GM12865 (cell line): ENCODE data around the gene NACA2.

Experiments
- DNase-seq: peaks from one replicate; pipeline ENCODE4 v3.0.0; 2010; ENCODE audit warnings: low read depth
- H3K4me3 ChIP-seq: 2 replicates; pipeline ENCODE4 v1.5.1; 2011; ENCODE audit warnings: mild to moderate bottlenecking, low read depth, low read length, control low read depth
- TF ChIP-seq, protein P1 (sequence below): IDR thresholded peaks from 2 replicates; pipeline ENCODE4 v1.5.1; 2011; ENCODE audit warnings: low read length, control low read depth, low read depth, inconsistent platforms; ENCODE audit not compliant: insufficient read depth; ENCODE audit errors: missing control alignments

The NACA2 gene

DNA sequence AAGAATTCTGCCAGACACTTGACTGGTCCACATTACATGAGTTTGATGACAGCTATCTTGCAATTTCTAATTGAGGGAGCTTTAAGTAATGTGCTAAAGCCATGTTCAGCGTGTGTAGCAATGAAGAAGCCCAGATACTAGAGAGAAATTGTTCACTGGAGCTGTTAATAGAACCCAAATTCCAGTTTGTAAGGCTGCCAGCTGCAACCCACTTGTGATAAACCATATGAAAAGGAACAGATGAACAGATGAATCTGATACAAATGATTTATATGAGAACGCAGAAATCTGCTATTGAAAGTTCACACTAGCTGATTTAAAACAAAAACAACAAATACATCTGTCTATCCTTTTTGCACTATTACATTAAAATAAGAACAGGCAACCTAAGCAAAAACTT, 6.2 kb downstream of the NACA2 start:
- no peak for DNase-seq
- no peak overlapping the region for H3K4me3 ChIP-seq
- TF ChIP-seq, protein P1, sequence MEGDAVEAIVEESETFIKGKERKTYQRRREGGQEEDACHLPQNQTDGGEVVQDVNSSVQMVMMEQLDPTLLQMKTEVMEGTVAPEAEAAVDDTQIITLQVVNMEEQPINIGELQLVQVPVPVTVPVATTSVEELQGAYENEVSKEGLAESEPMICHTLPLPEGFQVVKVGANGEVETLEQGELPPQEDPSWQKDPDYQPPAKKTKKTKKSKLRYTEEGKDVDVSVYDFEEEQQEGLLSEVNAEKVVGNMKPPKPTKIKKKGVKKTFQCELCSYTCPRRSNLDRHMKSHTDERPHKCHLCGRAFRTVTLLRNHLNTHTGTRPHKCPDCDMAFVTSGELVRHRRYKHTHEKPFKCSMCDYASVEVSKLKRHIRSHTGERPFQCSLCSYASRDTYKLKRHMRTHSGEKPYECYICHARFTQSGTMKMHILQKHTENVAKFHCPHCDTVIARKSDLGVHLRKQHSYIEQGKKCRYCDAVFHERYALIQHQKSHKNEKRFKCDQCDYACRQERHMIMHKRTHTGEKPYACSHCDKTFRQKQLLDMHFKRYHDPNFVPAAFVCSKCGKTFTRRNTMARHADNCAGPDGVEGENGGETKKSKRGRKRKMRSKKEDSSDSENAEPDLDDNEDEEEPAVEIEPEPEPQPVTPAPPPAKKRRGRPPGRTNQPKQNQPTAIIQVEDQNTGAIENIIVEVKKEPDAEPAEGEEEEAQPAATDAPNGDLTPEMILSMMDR: no peak

DNA sequence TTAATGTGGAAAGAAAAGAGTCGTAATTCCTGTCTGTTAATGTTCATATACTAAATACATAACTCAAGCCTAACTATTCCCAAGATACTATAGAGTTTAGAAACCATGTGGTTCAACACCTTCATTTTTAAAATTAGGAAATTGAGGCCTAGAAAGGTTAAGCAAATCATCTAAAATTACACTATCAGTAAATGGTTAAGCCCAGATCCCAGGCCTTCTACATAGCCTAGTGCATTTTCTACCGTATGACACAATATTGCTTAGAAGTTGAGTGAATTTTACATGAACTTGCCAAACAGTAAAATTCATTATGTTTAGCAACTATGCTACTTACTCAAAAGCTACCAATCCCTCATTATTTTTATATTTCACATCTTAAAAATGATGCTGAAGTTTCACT, 6.8 kb downstream of the NACA2 start:
- TF ChIP-seq, protein P1: no peak
- DNase-seq: no peak
- H3K4me3 ChIP-seq: no peak overlapping the region

DNA sequence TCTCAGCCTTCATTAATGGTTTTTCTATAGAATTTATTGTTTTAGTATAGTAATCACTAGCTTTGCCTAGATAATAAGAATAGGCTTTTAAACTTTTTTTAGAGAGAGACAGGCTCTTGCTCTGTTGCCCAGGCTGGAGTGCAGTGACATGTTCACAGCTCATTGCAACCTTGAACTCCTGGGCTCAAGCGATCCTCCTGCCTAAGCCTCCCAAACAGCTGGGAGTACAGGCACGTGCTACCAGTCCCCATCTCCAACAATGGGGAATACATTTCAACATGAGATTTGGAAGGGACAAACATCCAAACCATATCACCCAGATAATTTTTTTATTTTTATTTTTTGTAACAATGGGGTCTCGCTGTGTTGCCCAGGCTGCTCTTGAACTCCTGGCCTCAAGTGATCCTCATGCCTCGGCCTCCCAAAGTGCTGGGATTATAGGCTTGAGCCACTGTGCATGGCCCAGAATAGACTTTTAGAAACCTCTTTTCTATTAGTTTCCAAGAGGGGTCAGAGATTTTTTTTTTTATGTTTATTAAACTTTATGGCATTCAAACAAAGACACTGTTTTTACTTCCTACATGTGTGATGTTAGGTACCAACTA, 7.3 kb downstream of the NACA2 start:
- TF ChIP-seq, protein P1: no peak
- DNase-seq: no peak
- no peak overlapping the region for H3K4me3 ChIP-seq

DNA sequence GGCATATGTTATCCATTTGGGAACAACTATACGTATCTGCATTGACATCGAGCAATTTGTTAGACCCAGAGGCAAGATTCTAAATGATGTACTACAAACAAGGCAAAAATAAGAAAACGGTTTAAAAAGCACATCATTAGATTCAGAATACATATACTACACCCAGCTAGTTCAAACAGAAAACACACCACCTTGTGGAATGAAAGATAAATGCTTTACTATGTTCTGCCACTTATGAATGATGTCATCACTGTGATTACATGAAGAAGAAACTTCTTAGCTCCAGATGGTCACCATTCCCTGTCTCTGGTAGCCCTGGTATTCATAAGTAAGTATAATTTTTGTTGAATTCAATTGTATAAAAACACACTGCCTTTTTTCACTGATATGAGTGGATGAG, 7.8 kb downstream of the NACA2 start:
- TF ChIP-seq, protein P1: peak; percentile 12
- peak; percentile 20 for DNase-seq
- no peak overlapping the region for H3K4me3 ChIP-seq

DNA sequence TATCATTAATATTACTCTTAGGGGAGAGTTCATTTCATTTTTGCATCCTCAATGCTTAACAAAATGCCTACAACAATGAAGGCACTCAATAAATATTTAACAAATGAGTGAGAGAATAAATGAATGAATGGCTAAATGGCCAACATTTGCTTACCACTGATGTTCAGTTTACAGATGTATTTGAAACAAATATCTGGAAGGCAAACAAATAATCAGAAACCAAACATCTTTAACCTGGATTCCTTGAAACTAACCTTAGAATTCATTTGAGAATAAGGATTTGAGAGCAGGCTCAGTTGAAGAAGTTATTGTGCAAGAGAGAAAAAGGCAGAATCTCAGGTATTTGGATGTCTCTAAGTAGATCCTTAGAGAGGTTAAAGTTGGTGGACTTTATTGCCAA, 8.4 kb downstream of the NACA2 start:
- DNase-seq: no peak
- TF ChIP-seq, protein P1: no peak
- H3K4me3 ChIP-seq: no peak overlapping the region

DNA sequence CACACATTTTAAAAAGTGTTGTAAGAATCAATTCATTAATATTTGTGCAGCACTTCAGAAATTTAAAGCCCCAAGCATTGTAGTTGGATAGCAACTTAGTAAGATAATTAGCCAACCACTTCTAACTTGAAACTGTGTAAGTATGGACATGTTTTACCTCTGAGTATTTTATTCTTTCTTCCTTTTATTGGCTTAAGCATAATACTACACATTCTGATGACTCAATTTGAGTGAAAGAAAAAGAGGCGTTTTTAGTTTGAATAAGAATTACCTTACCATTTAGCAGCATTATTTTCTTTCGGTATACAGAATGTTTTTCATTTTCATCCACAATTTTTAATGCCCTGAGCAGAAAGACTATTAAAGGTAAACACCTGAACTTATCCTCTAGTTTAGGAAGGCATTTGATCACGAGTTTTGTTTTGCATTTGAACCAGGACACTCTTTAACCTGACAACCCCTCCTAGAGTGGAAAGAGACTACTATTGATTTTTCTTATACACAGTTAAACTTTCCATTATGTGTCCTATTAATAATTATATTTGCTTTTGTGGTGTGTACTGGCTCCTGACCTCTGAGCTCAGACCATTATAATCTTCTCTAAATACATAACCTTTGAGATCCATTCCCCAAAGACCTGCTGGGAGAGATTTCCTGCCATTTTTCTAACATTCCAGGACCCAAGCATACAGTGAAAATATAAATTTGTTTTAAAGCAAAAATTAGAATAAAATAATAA, 9.2 kb downstream of the NACA2 start:
- TF ChIP-seq, protein P1: no peak
- DNase-seq: no peak
- no peak overlapping the region for H3K4me3 ChIP-seq
